ENCODE measurements around the gene SLC27A5.

GRCh38 chr19:58547323-58548312 is 35.8 kb upstream of the SLC27A5 start:
- TF ChIP-seq CTCF (conservative IDR thresholded peaks at IDR 0.05 in 1 of 2, IDR thresholded peaks at IDR 0.05 in 1 of 2; ENCODE audit: extremely low read depth in 1 of 2, insufficient read depth in 1 of 2, low read depth in 1 of 2, low read length in 2 of 2), result no peak
- no peak for TF ChIP-seq EZH2 (IDR thresholded peaks at IDR 0.05; ENCODE audit: borderline replicate concordance, low read length)

Measured in mammary epithelial cell (primary cell).